Skeletal muscle satellite cell (primary cell): ENCODE results near the gene SLC17A9.
A peak's percentile ranks its signal among the peaks of the same experiment; 100 is the strongest.
"Not testable (repeated sequence)": the region's sequence is repeated elsewhere in the genome, so short reads cannot be mapped to it uniquely, and the experiment has no call there.

Experiments used
- H3K27me3 ChIP-seq: 2 replicates; pipeline ENCODE4 v1.7.0; 2013; ENCODE audit warnings: low read length; ENCODE audit not compliant: control insufficient read depth, insufficient read depth
- H3K36me3 ChIP-seq: 2 replicates; pipeline ENCODE4 v1.7.0; 2013; ENCODE audit warnings: mild to moderate bottlenecking, control low read depth, low read length; ENCODE audit not compliant: insufficient read depth
- H3K4me1 ChIP-seq: 2 replicates; pipeline ENCODE4 v1.7.0; 2013; ENCODE audit warnings: low read length; ENCODE audit not compliant: control insufficient read depth, insufficient read depth
- H3K4me2 ChIP-seq: 2 replicates; pipeline ENCODE4 v1.7.0; 2013; ENCODE audit warnings: mild to moderate bottlenecking, low read length
- H3K4me3 ChIP-seq: 2 replicates; pipeline ENCODE4 v1.7.0; 2013; ENCODE audit warnings: low read length
- H3K9ac ChIP-seq: 2 replicates; pipeline ENCODE4 v1.7.0; 2013; ENCODE audit warnings: mild to moderate bottlenecking, low read depth, low read length, moderate library complexity
- H3K9me3 ChIP-seq: replicated peaks from 2 replicates; pipeline ENCODE4 v1.7.0; 2013; ENCODE audit warnings: mild to moderate bottlenecking, control low read depth, low read length

Gene SLC17A9

DNA sequence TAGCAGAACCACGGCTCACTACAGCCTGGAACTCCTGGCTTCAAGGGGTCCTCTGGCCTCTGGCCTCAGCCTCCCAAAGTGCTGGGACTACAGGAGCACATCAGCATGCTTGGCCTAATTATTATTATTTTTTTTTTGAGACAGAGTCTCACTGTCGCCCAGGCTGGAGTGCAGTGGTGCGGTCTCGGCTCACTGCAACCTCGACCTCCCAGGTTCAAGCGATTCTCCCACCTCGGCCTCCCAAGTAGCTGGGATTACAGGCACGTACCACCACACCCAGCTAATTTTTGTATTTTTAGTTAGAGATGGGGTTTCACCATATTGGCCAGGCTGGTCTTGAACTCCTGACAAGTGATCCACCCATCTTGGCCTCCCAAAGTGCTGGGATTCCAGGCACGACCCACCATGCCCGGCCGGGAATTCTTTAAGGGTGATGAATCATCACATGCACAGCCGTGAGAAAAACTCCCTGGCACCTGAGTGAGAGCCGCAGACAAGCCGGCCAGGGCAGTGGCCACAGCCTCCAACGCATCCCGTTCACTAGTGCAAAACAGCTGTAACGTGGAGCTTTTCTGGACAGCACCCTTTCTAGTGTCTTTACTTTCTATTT lies 29.3 kb upstream of the SLC17A9 start:
- not testable (repeated sequence) for H3K36me3 ChIP-seq, H3K9me3 ChIP-seq, H3K27me3 ChIP-seq, H3K4me3 ChIP-seq
- H3K9ac ChIP-seq, result peak overlapping the region; percentile 21
- peak overlapping the region; percentile 98 for H3K4me2 ChIP-seq
- peaks cover 45% of the 10 kb centered on the region for H3K4me1 ChIP-seq

DNA sequence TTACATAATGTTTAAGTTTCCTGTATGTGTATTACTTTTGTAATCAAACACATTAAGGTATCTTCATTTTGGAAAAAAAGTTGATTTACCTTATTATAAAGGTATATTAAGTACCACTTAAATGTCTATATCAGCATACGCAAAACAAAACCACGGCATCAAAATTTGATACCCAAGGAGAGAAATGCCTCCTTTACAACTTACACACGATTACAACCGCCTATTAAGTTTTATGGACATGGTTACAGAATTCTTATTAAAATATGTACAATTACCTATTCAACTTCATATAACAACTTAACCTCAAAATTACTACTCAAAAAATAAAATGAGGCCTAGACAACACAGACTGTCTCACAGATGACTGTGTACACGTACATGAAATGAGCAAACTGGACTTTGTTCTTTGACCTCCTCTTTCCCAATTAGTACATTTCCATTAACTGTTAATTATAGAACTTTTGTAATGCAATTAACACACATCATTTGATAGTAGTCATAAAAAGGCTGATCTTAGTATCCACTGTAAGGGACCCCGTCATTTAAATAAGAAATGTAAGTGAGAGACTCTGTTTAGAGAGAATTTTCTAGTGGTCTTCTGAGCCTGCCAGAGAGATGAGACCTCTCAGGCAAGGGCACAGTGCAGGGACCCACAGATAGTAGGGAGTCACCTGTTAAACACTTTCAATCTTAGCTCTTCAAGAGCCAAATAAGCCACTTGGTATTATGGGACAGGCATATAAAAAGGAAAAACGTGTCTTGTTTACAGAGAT lies 28.7 kb upstream of the SLC17A9 start:
- peak overlapping the region; percentile 82 for H3K4me3 ChIP-seq
- H3K27me3 ChIP-seq, result no peaks in the 10 kb centered on the region
- peaks cover 45% of the 10 kb centered on the region for H3K4me1 ChIP-seq
- no peaks in the 10 kb centered on the region for H3K36me3 ChIP-seq
- H3K9ac ChIP-seq, result peak overlapping the region; percentile 96
- H3K9me3 ChIP-seq, result no peaks in the 10 kb centered on the region
- H3K4me2 ChIP-seq, result peak overlapping the region; percentile 98

DNA sequence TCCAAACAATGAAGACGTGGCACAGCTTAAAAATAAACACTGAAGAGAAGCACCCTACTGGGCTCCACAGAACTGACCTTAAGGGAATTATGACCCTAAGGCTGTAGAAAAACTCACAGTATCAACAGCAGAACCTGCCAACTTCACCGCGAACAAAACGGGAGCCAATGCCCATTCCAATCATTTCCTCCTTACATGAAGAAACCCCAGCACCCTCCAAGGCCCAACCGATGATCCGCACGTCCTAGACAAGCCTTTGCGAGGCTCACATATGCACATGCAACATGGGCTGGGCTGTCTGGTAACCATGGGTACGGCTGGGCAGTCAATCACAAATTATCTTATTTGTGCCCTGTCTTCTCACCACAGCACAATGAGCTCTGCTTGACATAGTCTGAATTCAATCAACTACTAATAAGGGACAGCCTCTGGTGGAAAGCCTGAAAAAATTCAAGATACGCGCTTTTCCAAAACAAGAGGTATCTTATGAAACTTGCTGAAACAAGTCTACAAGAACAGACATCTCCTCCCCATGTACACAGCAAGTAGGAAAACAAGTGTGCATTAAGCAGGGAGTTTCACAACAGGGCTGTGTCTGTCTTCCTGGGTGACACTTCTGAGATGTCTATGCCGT lies 27.9 kb upstream of the SLC17A9 start:
- peak overlapping the region; percentile 98 for H3K4me2 ChIP-seq
- H3K9ac ChIP-seq, result peak overlapping the region; percentile 96
- peaks cover 47% of the 10 kb centered on the region for H3K4me1 ChIP-seq
- no peaks in the 10 kb centered on the region for H3K36me3 ChIP-seq
- H3K9me3 ChIP-seq, result no peaks in the 10 kb centered on the region
- H3K27me3 ChIP-seq, result no peaks in the 10 kb centered on the region
- peak overlapping the region; percentile 82 for H3K4me3 ChIP-seq

DNA sequence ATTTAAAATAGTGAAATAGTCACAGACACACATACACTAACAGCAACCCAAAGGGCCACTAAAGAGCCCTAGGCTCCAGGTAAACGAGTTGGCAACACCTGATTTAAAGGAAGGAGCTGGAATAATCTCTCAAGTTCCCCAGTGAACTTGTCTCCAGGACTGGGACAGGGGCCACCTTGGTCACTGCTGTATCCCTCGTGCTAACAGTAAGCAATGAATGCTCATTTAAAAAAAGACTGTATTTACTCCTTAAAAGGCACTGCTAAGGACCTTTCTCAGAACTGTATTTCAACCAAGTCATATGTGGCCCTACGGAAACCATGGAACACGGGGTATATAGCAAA lies 27.5 kb upstream of the SLC17A9 start:
- Histone ChIP-seq H3K4me1 (peaks cover 47% of the 10 kb centered on the region), H3K27me3 (no peaks in the 10 kb centered on the region), H3K36me3 (no peaks in the 10 kb centered on the region), H3K9me3 (no peaks in the 10 kb centered on the region), H3K4me3 (peak overlapping the region; percentile 82), H3K9ac (peak overlapping the region; percentile 96), H3K4me2 (peak overlapping the region; percentile 98)

DNA sequence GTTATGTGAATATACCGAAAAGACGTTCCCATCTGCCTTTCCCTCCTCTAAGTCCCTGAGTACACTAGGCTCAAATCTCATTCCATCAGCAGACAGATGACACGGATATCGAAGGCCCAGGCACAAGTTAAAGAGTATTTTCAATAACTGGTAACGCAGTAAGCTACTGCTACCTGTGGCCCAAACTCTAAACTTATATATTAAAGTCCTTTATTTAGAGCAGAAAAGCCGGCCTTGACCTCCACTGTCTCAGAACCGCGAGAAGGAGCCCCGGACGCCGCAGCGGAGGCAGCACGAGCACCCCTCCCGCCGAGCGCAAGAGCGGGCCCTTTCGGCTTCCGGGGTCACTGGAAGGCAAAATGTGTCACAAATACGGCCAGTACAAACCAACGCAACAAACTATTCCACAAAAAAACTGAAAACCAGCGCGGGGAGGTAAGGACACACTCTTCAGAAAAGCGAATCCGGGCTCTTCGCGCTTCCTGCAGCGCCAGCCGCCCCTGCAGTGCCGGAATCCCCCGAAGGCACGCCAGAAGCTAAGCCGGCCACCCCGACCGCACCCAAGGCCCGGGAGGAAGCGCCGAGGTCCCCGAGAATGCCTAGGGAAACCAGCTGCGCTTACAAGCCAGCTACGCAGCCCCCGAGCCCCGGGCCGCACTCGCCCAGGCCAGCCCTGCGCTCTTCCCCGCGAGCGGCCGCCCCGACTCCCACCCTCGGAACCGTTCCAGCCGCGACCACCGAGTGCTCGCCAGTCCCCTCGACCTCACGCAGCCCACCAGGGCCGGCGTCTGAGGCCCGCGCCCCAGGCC lies 26.9 kb upstream of the SLC17A9 start:
- Histone ChIP-seq H3K4me1 (peaks cover 47% of the 10 kb centered on the region), H3K27me3 (no peaks in the 10 kb centered on the region), H3K4me3 (peak overlapping the region; percentile 82), H3K9me3 (no peaks in the 10 kb centered on the region), H3K4me2 (peak overlapping the region; percentile 98), H3K36me3 (no peaks in the 10 kb centered on the region), H3K9ac (peak overlapping the region; percentile 96)

DNA sequence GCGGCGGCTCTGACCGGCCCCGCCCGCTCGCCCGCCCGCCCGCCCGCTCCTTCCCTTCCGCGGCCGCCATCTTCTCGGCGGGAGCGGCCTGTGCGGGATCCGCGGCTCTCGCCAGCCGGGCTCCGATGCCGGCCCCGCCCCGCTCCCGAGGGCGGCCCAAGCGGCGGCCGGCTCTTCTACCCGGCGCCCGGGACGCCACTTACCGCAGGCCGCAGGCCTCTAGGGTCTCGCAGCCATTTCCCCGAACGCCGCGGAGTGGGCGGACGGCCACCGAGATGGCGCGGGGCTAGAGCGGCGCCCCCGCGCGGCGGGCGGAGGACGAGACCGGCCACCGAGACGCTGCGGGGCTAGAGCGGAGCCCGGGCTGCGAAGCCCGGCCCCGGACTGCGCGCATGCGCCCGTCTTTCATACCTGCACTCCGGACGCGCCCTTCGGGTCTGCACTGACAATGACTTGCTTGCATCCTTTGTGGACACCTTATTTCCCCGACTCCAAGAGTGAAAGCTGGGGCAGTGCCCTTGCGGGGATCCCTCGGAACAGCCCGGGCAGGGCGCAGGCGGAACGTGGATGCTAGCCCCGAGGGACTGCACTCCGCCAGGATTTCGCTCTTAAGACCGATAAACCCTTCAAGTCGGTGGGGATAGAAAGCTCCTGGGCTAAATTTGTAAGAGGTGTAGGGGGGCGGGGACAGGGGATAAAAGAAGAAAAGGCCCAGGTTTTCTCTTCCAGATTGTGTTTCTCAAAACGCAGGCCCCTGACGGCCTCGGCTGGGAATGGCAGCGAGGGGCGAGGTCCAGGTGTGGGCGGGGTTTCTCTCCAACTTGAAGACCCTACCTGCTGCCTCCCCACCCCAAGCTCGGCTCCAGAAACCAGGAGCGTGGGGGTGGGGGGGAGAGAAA lies 26.0 kb upstream of the SLC17A9 start, which contains the start of gene DIDO1:
Gene DIDO1, minus strand, starts transcription at position 277 of the 899 bp plus-strand sequence.
- Histone ChIP-seq H3K4me2 (peak within 1 kb of the TSS; percentile 98), H3K36me3 (no peaks in the 10 kb centered on the region), H3K9me3 (no peaks in the 10 kb centered on the region), H3K4me1 (peaks cover 42% of the 10 kb centered on the region), H3K27me3 (no peaks in the 10 kb centered on the region), H3K9ac (peak within 1 kb of the TSS; percentile 96), H3K4me3 (peak within 1 kb of the TSS; percentile 82)

DNA sequence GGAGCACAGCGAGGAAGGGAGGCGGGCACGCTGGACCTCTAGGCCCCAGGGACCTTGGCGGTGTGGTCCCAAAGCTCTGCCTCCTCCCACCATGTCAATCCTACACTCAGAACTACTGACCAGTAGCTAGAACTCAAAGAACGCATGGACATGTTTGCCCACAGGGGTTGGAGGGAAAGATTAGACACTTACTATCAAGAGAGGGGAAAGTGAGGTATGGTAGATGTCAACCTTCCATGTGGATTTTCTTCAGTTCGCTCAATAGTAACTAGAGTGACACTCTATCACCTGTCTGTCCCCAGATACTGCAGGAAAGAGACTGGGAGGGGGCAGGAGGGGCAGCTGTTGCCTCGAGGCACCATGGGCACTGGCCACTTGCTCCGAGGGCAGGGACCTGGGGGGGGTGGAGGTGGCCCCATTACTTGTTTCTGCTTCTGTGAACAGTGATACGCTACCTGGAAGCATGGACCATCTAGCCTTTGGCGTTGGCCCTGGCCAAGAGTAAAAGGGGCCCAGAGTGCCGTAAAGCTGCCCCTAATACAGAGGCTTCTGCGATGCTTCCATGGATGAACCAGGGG lies 25.3 kb upstream of the SLC17A9 start:
- Histone ChIP-seq H3K4me3 (peak overlapping the region; percentile 82), H3K9ac (peak overlapping the region; percentile 96), H3K4me2 (peak overlapping the region; percentile 93), H3K27me3 (no peaks in the 10 kb centered on the region), H3K9me3 (no peaks in the 10 kb centered on the region), H3K36me3 (no peaks in the 10 kb centered on the region), H3K4me1 (peaks cover 40% of the 10 kb centered on the region)

DNA sequence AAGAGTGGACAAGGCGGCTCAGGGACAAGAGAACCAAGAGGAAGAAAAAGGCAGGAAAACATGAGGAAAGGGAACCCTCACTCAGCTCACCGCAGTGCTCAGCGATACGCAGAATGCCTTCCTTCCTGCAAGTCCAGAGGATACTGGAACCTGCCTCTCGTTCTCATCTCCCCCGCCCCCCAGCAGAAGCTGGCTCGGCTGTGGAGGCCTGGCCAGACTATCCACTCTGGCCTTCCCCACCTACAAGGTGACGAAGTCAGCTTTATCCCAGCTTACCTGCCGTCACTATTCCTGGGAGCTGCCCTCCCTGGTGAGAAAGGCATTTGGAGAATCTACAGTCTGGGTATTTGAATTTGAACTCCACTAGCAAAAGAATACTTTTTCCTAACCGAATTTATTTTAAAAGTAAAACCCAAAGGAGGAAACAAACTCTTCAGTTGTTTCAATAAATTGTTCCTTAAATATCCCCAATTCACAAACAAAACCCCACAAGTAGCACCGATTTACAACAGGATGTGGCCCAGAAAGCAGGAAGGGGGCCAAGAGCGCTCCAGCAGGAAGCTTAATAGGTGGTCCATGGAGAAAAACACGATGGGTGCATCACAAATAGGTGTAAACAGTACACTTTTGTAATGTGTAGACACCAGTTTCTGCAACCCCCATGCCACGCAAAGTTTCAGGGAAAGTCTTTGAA lies 24.1 kb upstream of the SLC17A9 start:
- Histone ChIP-seq H3K4me1 (peaks cover 28% of the 10 kb centered on the region), H3K9me3 (no peaks in the 10 kb centered on the region), H3K9ac (no peak overlapping the region), H3K4me3 (no peak overlapping the region), H3K36me3 (no peaks in the 10 kb centered on the region), H3K4me2 (peak overlapping the region; percentile 18), H3K27me3 (no peaks in the 10 kb centered on the region)

DNA sequence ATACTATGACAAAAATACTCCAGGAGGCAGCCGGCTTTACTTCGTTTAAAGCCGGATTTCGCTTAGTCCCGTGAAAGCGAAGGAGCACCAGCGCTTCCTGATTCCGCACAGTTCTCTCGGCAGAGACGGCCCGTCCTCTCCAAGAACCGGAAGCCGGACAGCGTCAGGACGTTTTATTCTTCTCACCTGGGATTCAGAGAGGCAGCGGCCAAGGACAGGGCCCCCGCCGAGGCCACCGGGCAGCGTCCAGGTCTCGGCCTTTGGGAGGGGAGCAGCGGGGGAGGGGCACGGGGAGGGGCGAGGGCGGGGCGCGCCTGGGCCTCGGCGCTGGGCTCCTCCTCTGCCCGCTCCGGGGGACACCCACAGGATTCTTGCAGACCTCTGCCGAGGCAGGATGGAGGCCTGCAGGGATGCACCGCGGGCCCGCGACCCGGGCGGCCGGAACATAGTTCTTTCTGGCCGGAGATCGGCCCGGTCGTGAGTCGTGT lies 23.4 kb upstream of the SLC17A9 start:
- Histone ChIP-seq H3K9me3 (no peaks in the 10 kb centered on the region), H3K4me3 (peak overlapping the region; percentile 39), H3K36me3 (peaks cover 1% of the 10 kb centered on the region), H3K9ac (peak overlapping the region; percentile 18), H3K27me3 (no peaks in the 10 kb centered on the region), H3K4me1 (peaks cover 21% of the 10 kb centered on the region), H3K4me2 (peak overlapping the region; percentile 73)

DNA sequence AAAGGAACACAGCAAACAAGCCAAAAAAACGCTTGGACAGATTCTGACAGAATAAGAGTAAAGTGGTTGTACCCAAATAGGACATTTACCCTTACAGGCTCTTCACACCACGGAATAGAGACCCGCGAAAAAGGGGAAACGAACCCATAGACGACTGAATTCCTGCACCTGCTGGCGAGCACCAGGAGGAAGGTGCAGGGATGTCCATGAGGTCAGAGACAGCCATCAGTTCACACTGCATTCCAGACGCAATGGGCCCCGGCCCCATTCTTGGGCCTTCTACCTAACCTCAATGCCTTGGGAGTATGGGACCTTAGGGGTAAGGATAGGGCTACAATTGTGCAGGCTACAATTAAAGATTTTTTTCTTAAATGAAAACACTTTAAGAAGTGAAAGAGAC lies 21.0 kb upstream of the SLC17A9 start:
- Histone ChIP-seq H3K9me3 (no peaks in the 10 kb centered on the region), H3K27me3 (no peaks in the 10 kb centered on the region), H3K9ac (no peak overlapping the region), H3K4me1 (peaks cover 16% of the 10 kb centered on the region), H3K4me3 (no peak overlapping the region), H3K36me3 (peaks cover 19% of the 10 kb centered on the region), H3K4me2 (no peak overlapping the region)
